Stimulated activated CD8-positive, alpha-beta memory T cell treated with anti-CD3 and anti-CD28 coated beads, Interleukin-12 subunit alpha, Interleukin-12 subunit beta, amount 100 ng/mL, for 24 hours (primary cell): Measurements from ENCODE around the gene CIDEB.
A peak's percentile ranks its signal among the peaks of the same experiment; 100 is the strongest.

Experiments
- DNase-seq: peaks from one replicate; pipeline ENCODE4 v3.0.0-alpha.2; 2020; ENCODE audit errors: extremely low read depth

Gene CIDEB

GRCh38 chr14:24312736-24313507 is 5.1 kb upstream of the CIDEB start:
- no peak for DNase-seq

- no peak for DNase-seq
Observed at GRCh38 chr14:24311837-24312615, 4.2 kb upstream of the CIDEB start.

- DNase-seq = no peak
Observed at GRCh38 chr14:24310646-24311604, 3.1 kb upstream of the CIDEB start, which contains the start of gene LTB4R. TSS of gene LTB4R (plus strand) at chr14:24311502. CDS start at chr14:24315652, 4,150 bp downstream.

GRCh38 chr14:24310265-24310645 is 2.5 kb upstream of the CIDEB start:
- DNase-seq = no peak

- DNase-seq = no peak
Observed at GRCh38 chr14:24309538-24310264, 1.9 kb upstream of the CIDEB start, which contains the start of gene LTB4R2. TSS of gene LTB4R2 (plus strand) at chr14:24310140. CDS start at chr14:24310665, 525 bp downstream.

GRCh38 chr14:24308342-24309124 is 756 bp upstream of the CIDEB start:
- no peak for DNase-seq

GRCh38 chr14:24307156-24307574 is 612 bp downstream of the CIDEB start:
- DNase-seq = no peak

- DNase-seq = no peak
Observed at GRCh38 chr14:24304019-24304387, 3.8 kb downstream of the CIDEB start.

GRCh38 chr14:24300326-24300980 is 7.3 kb downstream of the CIDEB start:
- no peak for DNase-seq

- DNase-seq = peak; percentile 85
Observed at GRCh38 chr14:24299255-24300191, 8.3 kb downstream of the CIDEB start, which contains the start of the genes DHRS1 and NOP9. TSS of gene DHRS1 (minus strand) at chr14:24299780. CDS start at chr14:24299106, 674 bp downstream. TSS of gene NOP9 (plus strand) at chr14:24299850. CDS start at chr14:24299955, 105 bp downstream.

GRCh38 chr14:24298892-24299254 is 8.9 kb downstream of the CIDEB start:
- no peak for DNase-seq

- no peak for DNase-seq
Observed at GRCh38 chr14:24297190-24297964, 10.4 kb downstream of the CIDEB start.

GRCh38 chr14:24296341-24297157 is 11.2 kb downstream of the CIDEB start:
- DNase-seq = no peak

- DNase-seq = no peak
Observed at GRCh38 chr14:24293525-24293924, 14.3 kb downstream of the CIDEB start.

- no peak for DNase-seq
Observed at GRCh38 chr14:24292118-24292807, 15.5 kb downstream of the CIDEB start.

- no peak for DNase-seq
Observed at GRCh38 chr14:24291446-24292117, 16.2 kb downstream of the CIDEB start.
